Measurements from ENCODE around the gene PPP2R3B. TPM values are rescaled to one million over a fixed set of nuclear protein-coding genes. Genes with fewer than 3 reads are reported as not detected.

The PPP2R3B gene
- total RNA-seq, 1 experiment from 2014 or later: 13.7 TPM

DNA sequence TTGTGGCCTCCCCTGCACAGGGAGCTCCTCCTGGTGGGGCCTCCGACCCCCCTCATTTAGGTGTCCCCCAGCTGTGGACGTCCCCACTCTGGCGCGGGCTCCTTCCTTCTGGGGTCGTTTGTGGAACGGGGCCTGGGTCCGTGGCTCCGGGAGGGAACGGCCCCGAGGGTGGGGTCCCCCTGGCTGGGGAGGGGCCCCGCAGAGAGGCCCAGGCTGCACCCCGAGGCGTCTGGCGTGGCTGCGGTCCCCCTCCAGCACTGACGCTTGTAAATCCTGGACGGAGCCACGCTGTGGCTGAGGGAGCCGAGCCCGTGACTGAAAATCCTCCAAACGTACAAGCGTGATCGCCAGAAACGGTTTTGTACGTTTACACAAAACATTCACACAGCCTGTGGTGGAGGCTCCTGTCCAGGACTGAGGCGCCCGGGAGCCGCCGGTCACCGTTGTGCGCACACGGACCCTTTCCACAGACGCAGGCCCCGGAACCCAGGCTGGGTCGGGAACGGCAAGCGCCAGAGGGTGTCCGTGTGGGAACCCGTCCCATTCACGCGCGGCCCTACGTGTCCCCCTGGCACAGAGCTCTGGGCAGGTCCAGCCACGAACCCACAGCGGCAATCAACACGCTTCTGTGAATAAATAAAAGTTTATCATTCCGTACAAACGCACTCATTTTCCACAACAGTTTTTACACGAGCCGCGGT, 52.9 kb downstream of the PPP2R3B start:
- H3K4me3 Mint-ChIP-seq (ENCODE audit: unreplicated experiment): no peak overlapping the region
- intact Hi-C loops (cut with micrococcal nuclease): no loop called here
- no peak for DNase-seq (ENCODE audit: unreplicated experiment)
- peaks cover 18% of the 10 kb centered on the region for H3K36me3 Mint-ChIP-seq (ENCODE audit: insufficient read depth, unreplicated experiment)
- no peak overlapping the region for H3K27ac Mint-ChIP-seq (ENCODE audit: low read depth, unreplicated experiment)
- peaks cover 7% of the 10 kb centered on the region for H3K9me3 Mint-ChIP-seq (ENCODE audit: unreplicated experiment)
- BruUV-seq (replicated peaks): no TSS peak
- H3K4me1 Mint-ChIP-seq (ENCODE audit: insufficient read depth, unreplicated experiment): no peaks in the 10 kb centered on the region
- H3K27me3 Mint-ChIP-seq (ENCODE audit: insufficient read depth, unreplicated experiment): no peaks in the 10 kb centered on the region
- ChIA-PET POLR2A (no interaction called here), CTCF (no interaction called here)
- TF ChIP-seq, protein P1, sequence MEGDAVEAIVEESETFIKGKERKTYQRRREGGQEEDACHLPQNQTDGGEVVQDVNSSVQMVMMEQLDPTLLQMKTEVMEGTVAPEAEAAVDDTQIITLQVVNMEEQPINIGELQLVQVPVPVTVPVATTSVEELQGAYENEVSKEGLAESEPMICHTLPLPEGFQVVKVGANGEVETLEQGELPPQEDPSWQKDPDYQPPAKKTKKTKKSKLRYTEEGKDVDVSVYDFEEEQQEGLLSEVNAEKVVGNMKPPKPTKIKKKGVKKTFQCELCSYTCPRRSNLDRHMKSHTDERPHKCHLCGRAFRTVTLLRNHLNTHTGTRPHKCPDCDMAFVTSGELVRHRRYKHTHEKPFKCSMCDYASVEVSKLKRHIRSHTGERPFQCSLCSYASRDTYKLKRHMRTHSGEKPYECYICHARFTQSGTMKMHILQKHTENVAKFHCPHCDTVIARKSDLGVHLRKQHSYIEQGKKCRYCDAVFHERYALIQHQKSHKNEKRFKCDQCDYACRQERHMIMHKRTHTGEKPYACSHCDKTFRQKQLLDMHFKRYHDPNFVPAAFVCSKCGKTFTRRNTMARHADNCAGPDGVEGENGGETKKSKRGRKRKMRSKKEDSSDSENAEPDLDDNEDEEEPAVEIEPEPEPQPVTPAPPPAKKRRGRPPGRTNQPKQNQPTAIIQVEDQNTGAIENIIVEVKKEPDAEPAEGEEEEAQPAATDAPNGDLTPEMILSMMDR (IDR thresholded peaks at IDR 0.05; ENCODE audit: unreplicated experiment): no peak

DNA sequence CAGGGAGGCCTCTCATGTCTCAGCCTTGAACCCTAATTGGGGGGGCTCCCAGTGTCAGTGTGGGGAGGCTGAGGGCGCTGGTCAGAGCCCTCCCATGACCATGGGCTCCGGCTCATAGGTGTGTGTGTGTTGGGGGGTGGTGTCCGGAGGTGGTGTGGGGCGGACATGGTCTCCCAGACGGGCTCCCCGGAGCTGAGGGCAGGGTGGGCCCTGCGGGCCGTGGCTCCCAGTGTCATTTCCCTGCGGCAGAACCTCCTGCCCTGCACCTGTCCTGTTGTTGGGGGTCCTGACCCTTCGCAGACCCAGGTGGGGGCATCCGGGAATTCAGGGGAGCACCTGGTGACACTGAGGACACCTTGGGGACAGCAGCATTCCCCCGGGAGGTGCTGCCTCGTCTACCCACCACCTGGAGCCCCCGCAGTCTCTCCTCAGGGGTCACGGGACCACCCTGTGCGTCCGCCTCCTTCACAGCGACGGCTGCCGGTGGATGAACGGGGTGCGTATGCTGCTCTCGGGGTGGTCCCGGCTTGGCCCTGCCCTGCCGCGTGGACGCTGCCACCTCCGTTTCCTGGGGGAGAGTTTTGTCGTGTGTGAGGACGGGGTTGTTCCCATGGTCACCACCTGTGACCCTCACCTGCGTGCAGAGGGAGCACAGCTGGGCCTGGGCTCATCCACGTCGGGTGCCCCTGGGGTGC, 53.6 kb downstream of the PPP2R3B start:
- Mint-ChIP-seq H3K27ac (ENCODE audit: low read depth, unreplicated experiment) (no peak overlapping the region), H3K27me3 (ENCODE audit: insufficient read depth, unreplicated experiment) (no peaks in the 10 kb centered on the region), H3K9me3 (ENCODE audit: unreplicated experiment) (peaks cover 7% of the 10 kb centered on the region), H3K4me3 (ENCODE audit: unreplicated experiment) (no peak overlapping the region), H3K4me1 (ENCODE audit: insufficient read depth, unreplicated experiment) (no peaks in the 10 kb centered on the region), H3K36me3 (ENCODE audit: insufficient read depth, unreplicated experiment) (peaks cover 15% of the 10 kb centered on the region)
- DNase-seq (ENCODE audit: unreplicated experiment): no peak
- ChIA-PET CTCF (no interaction called here), POLR2A (no interaction called here)
- TF ChIP-seq, protein P1 (IDR thresholded peaks at IDR 0.05; ENCODE audit: unreplicated experiment): no peak
- no TSS peak for BruUV-seq (replicated peaks)
- intact Hi-C loops (cut with micrococcal nuclease): no loop called here

DNA sequence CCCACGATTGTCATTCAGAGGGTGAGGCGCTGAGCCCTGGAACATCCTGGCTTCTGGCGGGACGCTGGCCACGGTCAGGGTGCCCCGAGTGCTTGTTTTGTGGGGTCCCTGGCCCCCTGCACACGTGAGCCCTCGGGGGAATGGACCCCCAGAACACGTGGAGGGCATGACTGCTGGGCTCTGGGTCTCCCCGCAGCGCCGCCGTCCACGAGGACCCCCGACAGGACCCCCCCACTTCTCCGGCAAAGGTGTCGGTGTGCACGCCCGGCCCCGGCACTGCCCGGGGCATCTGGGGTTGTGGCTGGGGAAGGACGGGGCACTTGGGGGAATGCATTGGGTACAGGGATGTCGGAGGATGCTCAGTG, 54.2 kb downstream of the PPP2R3B start:
- no peaks in the 10 kb centered on the region for H3K4me1 Mint-ChIP-seq (ENCODE audit: insufficient read depth, unreplicated experiment)
- intact Hi-C loops (cut with micrococcal nuclease): no loop called here
- peaks cover 9% of the 10 kb centered on the region for H3K36me3 Mint-ChIP-seq (ENCODE audit: insufficient read depth, unreplicated experiment)
- no peaks in the 10 kb centered on the region for H3K27me3 Mint-ChIP-seq (ENCODE audit: insufficient read depth, unreplicated experiment)
- no peak overlapping the region for H3K27ac Mint-ChIP-seq (ENCODE audit: low read depth, unreplicated experiment)
- BruUV-seq (replicated peaks): no TSS peak
- peaks cover 7% of the 10 kb centered on the region for H3K9me3 Mint-ChIP-seq (ENCODE audit: unreplicated experiment)
- no peak overlapping the region for H3K4me3 Mint-ChIP-seq (ENCODE audit: unreplicated experiment)
- ChIA-PET POLR2A (no interaction called here), CTCF (no interaction called here)
- no peak for DNase-seq (ENCODE audit: unreplicated experiment)
- TF ChIP-seq, protein P1 (IDR thresholded peaks at IDR 0.05; ENCODE audit: unreplicated experiment): no peak

DNA sequence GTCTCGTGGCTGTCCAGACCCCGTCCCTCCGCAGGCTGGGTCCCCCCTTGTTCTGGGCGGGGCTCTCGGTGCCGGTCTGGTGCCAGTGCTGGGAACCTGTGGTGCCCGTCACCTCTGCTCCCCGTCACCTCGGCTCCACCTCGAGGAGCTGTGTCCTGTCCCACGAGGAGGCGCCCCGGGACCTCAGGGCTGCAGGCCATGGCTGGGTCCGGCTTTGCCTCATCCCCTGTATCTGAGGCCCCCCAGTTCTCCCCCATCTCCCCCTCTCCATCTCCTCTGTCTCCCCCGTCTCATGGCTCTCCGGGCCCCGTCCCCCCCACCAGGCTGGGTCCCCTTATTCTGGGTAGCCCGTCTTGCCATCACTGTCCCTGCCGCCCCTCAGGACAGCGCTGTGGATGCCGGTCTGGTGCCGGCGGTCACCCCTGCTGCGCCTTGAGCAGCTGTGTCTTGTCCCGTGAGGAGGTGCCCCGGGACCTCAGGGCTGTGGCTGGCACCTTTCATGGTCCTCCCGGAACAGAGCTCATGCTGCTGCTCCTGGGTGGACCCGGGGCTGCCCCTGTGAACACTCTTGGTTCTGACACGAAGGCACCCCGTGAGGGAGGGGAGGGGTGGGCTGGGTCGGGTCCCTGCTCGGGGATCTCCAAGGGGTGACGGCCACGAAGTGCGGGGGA, 54.7 kb downstream of the PPP2R3B start:
- Mint-ChIP-seq H3K27ac (ENCODE audit: low read depth, unreplicated experiment) (no peak overlapping the region), H3K4me3 (ENCODE audit: unreplicated experiment) (no peak overlapping the region)
- POLR2A ChIA-PET: no interaction called here

More for the DNA sequence above, 54.7 kb downstream of the PPP2R3B start:
- Mint-ChIP-seq H3K9me3 (ENCODE audit: unreplicated experiment) (peaks cover 7% of the 10 kb centered on the region), H3K4me1 (ENCODE audit: insufficient read depth, unreplicated experiment) (no peaks in the 10 kb centered on the region), H3K27me3 (ENCODE audit: insufficient read depth, unreplicated experiment) (no peaks in the 10 kb centered on the region), H3K36me3 (ENCODE audit: insufficient read depth, unreplicated experiment) (peaks cover 7% of the 10 kb centered on the region)
- BruUV-seq (replicated peaks): no TSS peak
- no peak for DNase-seq (ENCODE audit: unreplicated experiment)
- CTCF ChIA-PET: no interaction called here
- TF ChIP-seq, protein P1 (IDR thresholded peaks at IDR 0.05; ENCODE audit: unreplicated experiment): no peak
- intact Hi-C loops (cut with micrococcal nuclease): no loop called here
